ENCODE measurements around the gene SPSB4. TPM values are rescaled to one million over a fixed set of nuclear protein-coding genes. Genes with fewer than 3 reads are reported as not detected.

The SPSB4 gene
- total and polyA plus RNA-seq, 2 of the 13 experiments (the other 11 are each of a cell fraction or from before 2014, with no cell fraction given) = not detected

DNA sequence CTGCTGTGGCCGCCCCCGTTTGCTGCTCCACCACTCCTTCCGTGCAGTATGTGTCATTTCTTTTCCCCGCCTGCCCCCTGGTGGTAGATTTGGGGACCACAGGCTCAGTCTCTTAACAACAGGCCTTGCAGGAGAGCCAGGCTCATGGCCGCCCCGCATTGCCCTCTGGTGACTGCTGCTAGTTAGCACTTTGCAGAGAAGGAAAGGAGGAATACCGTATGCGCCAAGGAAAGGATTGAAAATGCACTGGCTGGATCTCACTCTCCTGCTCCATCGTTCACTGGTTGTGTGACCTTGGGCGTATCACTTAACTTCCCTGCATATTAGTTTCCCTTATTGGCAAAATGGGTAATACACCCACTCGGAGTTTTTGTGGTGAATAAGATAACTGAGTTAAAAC lies 141.2 kb downstream of the SPSB4 start (continued):
- TF ChIP-seq, protein P1, sequence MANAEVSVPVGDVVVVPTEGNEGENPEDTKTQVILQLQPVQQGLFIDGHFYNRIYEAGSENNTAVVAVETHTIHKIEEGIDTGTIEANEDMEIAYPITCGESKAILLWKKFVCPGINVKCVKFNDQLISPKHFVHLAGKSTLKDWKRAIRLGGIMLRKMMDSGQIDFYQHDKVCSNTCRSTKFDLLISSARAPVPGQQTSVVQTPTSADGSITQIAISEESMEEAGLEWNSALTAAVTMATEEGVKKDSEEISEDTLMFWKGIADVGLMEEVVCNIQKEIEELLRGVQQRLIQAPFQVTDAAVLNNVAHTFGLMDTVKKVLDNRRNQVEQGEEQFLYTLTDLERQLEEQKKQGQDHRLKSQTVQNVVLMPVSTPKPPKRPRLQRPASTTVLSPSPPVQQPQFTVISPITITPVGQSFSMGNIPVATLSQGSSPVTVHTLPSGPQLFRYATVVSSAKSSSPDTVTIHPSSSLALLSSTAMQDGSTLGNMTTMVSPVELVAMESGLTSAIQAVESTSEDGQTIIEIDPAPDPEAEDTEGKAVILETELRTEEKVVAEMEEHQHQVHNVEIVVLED (CRISPR knock-in tag; IDR thresholded peaks at IDR 0.05; ENCODE audit: borderline replicate concordance) = no peak
- TF ChIP-seq KMT2B (CRISPR knock-in tag; IDR thresholded peaks at IDR 0.05) (no peak), MEF2D (CRISPR knock-in tag; IDR thresholded peaks at IDR 0.05) (no peak), ZNF329 (CRISPR knock-in tag; IDR thresholded peaks at IDR 0.05; ENCODE audit: low read depth) (no peak), SMAD9 (CRISPR knock-in tag; IDR thresholded peaks at IDR 0.05) (no peak), ZFYVE20 (CRISPR knock-in tag; IDR thresholded peaks at IDR 0.05; ENCODE audit: borderline replicate concordance, low read depth) (no peak), RXRB (CRISPR knock-in tag; IDR thresholded peaks at IDR 0.05; ENCODE audit: borderline replicate concordance) (peak; percentile 48; the same call in 1 of the 2 replicates), NONO (IDR thresholded peaks at IDR 0.05) (no peak), NONO (CRISPR knock-in tag; conservative IDR thresholded peaks at IDR 0.05) (peak; percentile 47; the same call in 1 of the 2 replicates), SALL1 (CRISPR knock-in tag; IDR thresholded peaks at IDR 0.05) (peak; percentile 57; the same call in 1 of the 2 replicates)
- TF ChIP-seq, protein P2, sequence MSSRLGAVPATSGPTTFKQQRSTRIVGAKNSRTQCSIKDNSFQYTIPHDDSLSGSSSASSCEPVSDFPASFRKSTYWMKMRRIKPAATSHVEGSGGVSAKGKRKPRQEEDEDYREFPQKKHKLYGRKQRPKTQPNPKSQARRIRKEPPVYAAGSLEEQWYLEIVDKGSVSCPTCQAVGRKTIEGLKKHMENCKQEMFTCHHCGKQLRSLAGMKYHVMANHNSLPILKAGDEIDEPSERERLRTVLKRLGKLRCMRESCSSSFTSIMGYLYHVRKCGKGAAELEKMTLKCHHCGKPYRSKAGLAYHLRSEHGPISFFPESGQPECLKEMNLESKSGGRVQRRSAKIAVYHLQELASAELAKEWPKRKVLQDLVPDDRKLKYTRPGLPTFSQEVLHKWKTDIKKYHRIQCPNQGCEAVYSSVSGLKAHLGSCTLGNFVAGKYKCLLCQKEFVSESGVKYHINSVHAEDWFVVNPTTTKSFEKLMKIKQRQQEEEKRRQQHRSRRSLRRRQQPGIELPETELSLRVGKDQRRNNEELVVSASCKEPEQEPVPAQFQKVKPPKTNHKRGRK (CRISPR knock-in tag; IDR thresholded peaks at IDR 0.05) = no peak
- TF ChIP-seq, protein P3, sequence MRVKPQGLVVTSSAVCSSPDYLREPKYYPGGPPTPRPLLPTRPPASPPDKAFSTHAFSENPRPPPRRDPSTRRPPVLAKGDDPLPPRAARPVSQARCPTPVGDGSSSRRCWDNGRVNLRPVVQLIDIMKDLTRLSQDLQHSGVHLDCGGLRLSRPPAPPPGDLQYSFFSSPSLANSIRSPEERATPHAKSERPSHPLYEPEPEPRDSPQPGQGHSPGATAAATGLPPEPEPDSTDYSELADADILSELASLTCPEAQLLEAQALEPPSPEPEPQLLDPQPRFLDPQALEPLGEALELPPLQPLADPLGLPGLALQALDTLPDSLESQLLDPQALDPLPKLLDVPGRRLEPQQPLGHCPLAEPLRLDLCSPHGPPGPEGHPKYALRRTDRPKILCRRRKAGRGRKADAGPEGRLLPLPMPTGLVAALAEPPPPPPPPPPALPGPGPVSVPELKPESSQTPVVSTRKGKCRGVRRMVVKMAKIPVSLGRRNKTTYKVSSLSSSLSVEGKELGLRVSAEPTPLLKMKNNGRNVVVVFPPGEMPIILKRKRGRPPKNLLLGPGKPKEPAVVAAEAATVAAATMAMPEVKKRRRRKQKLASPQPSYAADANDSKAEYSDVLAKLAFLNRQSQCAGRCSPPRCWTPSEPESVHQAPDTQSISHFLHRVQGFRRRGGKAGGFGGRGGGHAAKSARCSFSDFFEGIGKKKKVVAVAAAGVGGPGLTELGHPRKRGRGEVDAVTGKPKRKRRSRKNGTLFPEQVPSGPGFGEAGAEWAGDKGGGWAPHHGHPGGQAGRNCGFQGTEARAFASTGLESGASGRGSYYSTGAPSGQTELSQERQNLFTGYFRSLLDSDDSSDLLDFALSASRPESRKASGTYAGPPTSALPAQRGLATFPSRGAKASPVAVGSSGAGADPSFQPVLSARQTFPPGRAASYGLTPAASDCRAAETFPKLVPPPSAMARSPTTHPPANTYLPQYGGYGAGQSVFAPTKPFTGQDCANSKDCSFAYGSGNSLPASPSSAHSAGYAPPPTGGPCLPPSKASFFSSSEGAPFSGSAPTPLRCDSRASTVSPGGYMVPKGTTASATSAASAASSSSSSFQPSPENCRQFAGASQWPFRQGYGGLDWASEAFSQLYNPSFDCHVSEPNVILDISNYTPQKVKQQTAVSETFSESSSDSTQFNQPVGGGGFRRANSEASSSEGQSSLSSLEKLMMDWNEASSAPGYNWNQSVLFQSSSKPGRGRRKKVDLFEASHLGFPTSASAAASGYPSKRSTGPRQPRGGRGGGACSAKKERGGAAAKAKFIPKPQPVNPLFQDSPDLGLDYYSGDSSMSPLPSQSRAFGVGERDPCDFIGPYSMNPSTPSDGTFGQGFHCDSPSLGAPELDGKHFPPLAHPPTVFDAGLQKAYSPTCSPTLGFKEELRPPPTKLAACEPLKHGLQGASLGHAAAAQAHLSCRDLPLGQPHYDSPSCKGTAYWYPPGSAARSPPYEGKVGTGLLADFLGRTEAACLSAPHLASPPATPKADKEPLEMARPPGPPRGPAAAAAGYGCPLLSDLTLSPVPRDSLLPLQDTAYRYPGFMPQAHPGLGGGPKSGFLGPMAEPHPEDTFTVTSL (CRISPR knock-in tag; IDR thresholded peaks at IDR 0.05; ENCODE audit: borderline replicate concordance) = no peak
- TF ChIP-seq, protein P4, sequence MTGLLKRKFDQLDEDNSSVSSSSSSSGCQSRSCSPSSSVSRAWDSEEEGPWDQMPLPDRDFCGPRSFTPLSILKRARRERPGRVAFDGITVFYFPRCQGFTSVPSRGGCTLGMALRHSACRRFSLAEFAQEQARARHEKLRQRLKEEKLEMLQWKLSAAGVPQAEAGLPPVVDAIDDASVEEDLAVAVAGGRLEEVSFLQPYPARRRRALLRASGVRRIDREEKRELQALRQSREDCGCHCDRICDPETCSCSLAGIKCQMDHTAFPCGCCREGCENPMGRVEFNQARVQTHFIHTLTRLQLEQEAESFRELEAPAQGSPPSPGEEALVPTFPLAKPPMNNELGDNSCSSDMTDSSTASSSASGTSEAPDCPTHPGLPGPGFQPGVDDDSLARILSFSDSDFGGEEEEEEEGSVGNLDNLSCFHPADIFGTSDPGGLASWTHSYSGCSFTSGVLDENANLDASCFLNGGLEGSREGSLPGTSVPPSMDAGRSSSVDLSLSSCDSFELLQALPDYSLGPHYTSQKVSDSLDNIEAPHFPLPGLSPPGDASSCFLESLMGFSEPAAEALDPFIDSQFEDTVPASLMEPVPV (CRISPR knock-in tag; IDR thresholded peaks at IDR 0.05) = no peak
- TF ChIP-seq, protein P5, sequence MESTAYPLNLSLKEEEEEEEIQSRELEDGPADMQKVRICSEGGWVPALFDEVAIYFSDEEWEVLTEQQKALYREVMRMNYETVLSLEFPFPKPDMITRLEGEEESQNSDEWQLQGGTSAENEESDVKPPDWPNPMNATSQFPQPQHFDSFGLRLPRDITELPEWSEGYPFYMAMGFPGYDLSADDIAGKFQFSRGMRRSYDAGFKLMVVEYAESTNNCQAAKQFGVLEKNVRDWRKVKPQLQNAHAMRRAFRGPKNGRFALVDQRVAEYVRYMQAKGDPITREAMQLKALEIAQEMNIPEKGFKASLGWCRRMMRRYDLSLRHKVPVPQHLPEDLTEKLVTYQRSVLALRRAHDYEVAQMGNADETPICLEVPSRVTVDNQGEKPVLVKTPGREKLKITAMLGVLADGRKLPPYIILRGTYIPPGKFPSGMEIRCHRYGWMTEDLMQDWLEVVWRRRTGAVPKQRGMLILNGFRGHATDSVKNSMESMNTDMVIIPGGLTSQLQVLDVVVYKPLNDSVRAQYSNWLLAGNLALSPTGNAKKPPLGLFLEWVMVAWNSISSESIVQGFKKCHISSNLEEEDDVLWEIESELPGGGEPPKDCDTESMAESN (CRISPR knock-in tag; conservative IDR thresholded peaks at IDR 0.05) = no peak
- TF ChIP-seq, protein P6, sequence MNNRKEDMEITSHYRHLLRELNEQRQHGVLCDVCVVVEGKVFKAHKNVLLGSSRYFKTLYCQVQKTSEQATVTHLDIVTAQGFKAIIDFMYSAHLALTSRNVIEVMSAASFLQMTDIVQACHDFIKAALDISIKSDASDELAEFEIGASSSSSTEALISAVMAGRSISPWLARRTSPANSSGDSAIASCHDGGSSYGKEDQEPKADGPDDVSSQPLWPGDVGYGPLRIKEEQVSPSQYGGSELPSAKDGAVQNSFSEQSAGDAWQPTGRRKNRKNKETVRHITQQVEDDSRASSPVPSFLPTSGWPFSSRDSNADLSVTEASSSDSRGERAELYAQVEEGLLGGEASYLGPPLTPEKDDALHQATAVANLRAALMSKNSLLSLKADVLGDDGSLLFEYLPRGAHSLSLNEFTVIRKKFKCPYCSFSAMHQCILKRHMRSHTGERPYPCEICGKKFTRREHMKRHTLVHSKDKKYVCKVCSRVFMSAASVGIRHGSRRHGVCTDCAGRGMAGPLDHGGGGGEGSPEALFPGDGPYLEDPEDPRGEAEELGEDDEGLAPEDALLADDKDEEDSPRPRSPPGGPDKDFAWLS (CRISPR knock-in tag; IDR thresholded peaks at IDR 0.05; ENCODE audit: borderline replicate concordance) = no peak
